T-helper 2 cell (primary cell): Measurements from ENCODE around the gene RND3.

Experiments
- DNase-seq, 5 experiments: peaks; one replicate each; pipeline versions ENCODE4 v3.0.0 to v3.0.0-alpha.2; 2012 to 2022

The RND3 gene

GRCh38 chr2:150475479-150476250, 11.8 kb downstream of the RND3 start:
- no peak for DNase-seq

DNA sequence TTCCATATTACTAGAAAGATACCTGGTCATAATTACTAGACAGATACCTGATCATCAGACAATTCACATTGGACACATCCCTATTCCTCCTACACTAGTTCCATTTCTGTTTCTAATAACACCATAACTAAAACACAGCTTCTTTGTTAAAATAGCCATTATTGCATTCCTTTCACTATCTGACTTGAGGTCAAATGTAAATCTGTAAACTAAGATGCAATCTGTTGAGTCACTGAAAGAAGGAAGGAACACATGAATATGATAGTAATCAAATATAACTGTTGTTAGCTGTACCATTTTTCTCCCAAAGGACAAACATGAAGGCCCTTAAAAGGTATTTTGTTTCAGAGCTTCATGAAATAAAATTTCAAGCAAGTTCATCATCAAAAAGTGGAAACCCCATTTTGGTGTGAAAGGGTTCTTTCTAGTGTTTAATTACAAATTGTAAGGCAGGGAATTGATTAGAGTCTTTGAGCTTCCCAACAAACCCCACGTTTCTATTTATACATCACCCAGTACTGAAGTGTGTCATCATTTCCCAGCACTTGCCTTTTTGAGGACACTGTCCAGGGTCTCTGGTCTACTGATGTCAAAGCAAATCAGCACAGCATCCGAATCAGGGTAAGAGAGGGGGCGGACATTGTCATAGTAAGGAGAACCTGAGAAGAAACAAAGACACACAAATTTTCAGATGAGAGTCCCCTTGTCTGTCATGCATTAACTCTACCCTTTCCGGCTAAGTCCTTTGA, 13.0 kb downstream of the RND3 start:
- DNase-seq: no peak

DNA sequence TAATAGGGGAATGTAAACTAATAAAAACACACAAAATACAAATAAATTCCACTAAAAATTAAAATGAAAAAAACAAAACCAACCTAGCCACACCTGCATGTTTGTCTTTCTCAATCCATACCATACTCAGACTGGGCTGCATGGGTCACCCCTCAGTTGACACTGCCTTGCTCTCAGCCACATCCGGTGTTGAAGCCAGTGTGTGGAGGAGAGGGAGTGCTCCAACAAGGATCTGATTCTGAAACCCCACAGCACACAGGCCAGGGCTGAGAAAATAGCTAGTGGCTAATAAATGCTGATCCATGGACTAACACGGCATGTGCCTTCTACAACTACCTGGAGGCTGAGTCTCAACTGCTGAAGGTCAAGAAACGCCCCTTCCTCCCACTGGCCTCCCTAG, 13.7 kb downstream of the RND3 start:
- DNase-seq: no peak

DNA sequence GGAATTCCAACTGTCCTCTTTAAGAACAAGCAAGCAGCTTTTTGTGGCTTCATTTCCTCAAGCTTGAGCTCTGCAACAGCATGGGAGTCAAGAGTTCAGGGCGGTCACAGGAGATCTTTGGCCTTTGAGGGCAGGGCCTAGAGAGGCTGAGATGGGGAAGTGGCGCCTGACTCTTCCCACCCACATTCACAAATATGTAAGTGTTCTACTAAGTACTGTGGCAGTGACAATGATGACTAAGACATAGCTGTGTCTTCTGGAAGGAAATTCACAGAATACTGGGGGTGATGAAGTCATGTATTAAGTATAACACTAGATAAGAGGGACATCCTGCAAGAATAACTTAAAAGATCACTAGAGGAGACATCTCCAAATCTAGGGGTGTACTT, 15.0 kb downstream of the RND3 start:
- DNase-seq: no peak

- no peak for DNase-seq
Observed at GRCh38 chr2:150471813-150472510, 15.5 kb downstream of the RND3 start.

GRCh38 chr2:150470435-150470834, 17.0 kb downstream of the RND3 start:
- no peak for DNase-seq

- DNase-seq: no peak
Observed at GRCh38 chr2:150469706-150470274, 17.7 kb downstream of the RND3 start.

DNA sequence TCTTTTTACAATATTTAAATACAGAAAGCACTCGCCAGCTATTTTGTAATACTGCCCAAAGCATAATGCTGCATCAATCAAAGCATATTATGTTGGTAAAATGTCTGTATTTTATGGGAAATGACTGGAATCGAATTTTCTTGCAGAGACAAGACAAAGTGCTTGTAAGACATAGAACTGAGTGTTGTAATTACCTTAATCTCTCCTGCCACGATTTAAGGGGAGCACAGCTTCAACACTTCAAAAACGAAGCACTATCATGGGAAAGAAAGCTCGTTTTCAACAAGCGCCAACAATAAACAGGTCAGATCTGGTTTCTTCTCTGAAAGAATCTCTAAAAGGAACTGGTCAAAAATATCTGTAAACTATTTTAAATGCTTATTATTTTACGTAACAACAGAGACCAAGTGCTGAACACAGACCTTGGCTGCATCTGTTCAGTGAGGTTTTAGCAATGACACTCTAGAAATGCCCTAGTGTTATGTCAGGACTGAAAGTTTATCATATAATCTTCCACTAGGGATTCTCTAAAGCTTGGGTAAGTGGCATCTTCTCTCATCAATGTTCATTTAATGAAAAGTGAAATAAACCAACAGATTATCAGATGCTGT, 19.0 kb downstream of the RND3 start:
- no peak for DNase-seq

GRCh38 chr2:150467621-150467963, 19.9 kb downstream of the RND3 start:
- no peak for DNase-seq

GRCh38 chr2:150466741-150467620, 20.5 kb downstream of the RND3 start:
- DNase-seq: no peak

GRCh38 chr2:150465703-150466569, 21.5 kb downstream of the RND3 start:
- DNase-seq: no peak

- DNase-seq: no peak
Observed at GRCh38 chr2:150464986-150465385, 22.5 kb downstream of the RND3 start.

DNA sequence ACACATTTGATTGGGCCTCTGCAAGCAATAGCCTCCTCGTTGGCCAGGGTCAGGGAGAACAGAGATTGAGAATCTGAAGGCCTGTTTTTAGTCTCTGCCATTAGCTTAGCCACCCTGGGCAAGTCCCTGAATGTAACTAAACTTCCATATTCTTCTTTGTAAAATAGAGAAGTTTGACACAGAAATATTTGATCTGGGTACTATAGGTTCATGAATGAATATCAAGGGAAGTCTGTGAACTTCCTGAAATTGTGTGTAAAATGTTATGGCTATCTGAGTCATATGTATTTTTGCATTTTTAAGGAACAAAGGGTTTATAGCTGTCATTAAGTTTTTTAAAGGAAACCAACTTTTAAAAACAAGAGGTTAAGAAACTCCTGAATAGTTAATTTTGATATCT, 23.2 kb downstream of the RND3 start:
- no peak for DNase-seq

GRCh38 chr2:150462770-150463169, 24.7 kb downstream of the RND3 start:
- DNase-seq: no peak

DNA sequence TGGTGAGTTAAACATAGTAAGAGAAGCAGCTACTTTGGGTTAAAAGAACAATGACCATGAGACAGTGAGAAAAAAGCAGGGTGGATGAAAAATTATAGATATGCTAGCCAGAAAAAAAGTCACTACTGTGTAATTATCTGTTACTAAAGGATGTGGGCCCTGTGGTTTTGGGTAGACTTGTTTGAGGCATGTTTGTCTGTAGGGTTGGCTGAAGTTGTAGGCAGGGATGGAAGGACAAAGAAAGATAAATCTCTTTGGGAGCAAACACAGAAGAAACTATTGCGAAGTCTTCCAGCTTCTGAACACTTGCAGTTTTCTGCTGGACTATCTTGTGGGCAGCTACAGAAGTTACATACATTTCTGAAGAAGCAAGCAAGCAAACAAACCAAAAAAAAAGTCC, 28.2 kb downstream of the RND3 start:
- DNase-seq: peak in 1 of 5 experiments; percentile 20

DNA sequence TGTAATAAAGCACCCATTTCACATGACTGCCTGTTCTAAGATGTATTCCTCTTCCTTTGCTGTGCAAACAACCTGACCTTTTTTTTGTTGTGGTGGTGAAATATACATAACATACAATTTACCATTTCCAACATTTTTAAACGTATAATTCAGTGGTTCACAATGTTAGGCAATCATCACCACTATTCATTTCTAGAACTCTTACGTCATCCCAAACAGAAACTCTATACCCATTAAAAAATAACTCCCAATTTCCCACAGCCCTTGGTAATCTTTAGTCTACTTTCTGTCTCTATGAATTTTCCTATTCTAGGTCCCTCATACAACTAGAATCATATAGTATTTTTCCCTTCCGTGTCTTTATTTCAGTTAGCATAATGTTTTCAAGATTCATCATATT, 36.7 kb downstream of the RND3 start:
- DNase-seq: no peak

DNA sequence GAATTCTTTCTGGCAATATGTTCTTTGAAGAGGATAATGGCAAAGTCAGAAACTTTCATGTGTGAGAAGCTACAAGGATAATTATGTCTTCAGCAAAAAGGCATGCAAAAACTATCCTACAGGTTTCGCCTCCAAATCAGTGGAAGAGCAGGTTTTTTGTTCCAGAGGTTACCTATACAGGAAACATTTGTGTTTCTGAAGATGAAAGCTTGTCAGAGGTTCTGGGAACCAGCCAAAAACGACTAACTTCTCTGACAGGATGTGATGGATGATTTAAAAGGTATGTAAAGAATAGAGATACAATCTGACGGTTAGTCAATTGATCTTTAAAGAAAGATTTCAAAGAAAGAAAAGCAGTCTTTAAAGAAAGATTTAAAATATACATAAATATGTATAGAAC, 37.6 kb downstream of the RND3 start:
- no peak for DNase-seq

GRCh38 chr2:150445398-150445797, 42.1 kb downstream of the RND3 start:
- no peak for DNase-seq

DNA sequence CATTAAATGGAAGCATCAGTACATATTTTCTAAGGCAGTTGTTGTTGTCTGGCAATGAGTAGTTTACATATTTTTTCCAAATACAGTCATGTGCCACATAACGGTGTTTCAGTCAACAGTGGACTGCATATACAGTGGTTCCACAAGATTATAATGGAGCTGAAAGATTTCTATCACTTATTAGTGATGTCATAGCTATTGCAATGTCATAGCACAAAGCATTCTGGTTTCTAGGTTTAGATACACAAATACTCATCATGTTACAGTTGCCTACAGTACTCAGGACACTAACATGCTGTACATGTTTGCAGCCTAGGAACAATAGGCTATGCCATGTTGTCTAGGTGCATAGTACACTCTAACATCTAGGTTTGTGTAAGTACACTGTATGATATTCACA, 45.0 kb downstream of the RND3 start:
- DNase-seq: no peak

- DNase-seq: no peak
Observed at GRCh38 chr2:150441784-150442183, 45.7 kb downstream of the RND3 start.

GRCh38 chr2:150441226-150441625, 46.2 kb downstream of the RND3 start:
- no peak for DNase-seq
